Stomach (tissue), 4 donors: ENCODE data around the gene ARID1B.

ENCODE experiments used
- CTCF ChIP-seq, 7 experiments: fragments of 450-650 bp in 4 of 7; fragments of 200-600 bp in 3 of 7; sonication (generic) in 3 of 7; IDR thresholded peaks; one replicate each; pipeline ENCODE4 v1.5.1; 2016 to 2019; ENCODE audit warnings: antibody characterized with exemption in 7 of 7, control low read depth in 2 of 7, mild to moderate bottlenecking in 1 of 7
- EP300 ChIP-seq: sonication (generic); formaldehyde crosslinking; IDR thresholded peaks from one replicate; pipeline ENCODE4 v1.6.1; 2017; ENCODE audit warnings: antibody characterized with exemption
- POLR2A ChIP-seq, 4 donors: fragments of 450-650 bp; IDR thresholded peaks; one replicate each; pipeline ENCODE4 v1.6.1; 2016; ENCODE audit warnings: antibody characterized with exemption in 4 of 4, control low read depth in 2 of 4, mild to moderate bottlenecking in 1 of 4, moderate library complexity in 1 of 4
- POLR2AphosphoS5 ChIP-seq, 3 donors: sonication (generic); formaldehyde crosslinking; IDR thresholded peaks; one replicate each; pipeline ENCODE4 v1.6.1; 2016; ENCODE audit warnings: antibody characterized with exemption in 3 of 3

- TF ChIP-seq CTCF (IDR thresholded peaks at IDR 0.05): no peak
- no peak for TF ChIP-seq POLR2A (IDR thresholded peaks at IDR 0.05)
- no peak for TF ChIP-seq EP300
- no peak for TF ChIP-seq POLR2AphosphoS5 (IDR thresholded peaks at IDR 0.05)
These were observed 1.5 kb upstream of the ARID1B start for GRCh38 chr6:156775717-156776116.
